HEK293 (cell line): ENCODE measurements around the gene CREBRF.

Experiments used
- CTCF ChIP-seq: fragments of 450-650 bp; formaldehyde crosslinking; IDR thresholded peaks from 2 replicates; pipeline ENCODE4 v1.5.1; 2016; ENCODE audit warnings: missing biosample characterization, missing genetic modification characterization
- MEIS1 ChIP-seq: sonication (generic); formaldehyde crosslinking; IDR thresholded peaks from 2 replicates; pipeline ENCODE4 v1.8.1; 2022; ENCODE audit warnings: missing genetic modification reagents, mild to moderate bottlenecking, borderline replicate concordance
- REST ChIP-seq: fragments of 450-650 bp; formaldehyde crosslinking; IDR thresholded peaks from 2 replicates; pipeline ENCODE4 v1.5.1; 2016; ENCODE audit warnings: missing biosample characterization, missing genetic modification characterization
- SP2 ChIP-seq: fragments of 450-650 bp; formaldehyde crosslinking; IDR thresholded peaks from 2 replicates; pipeline ENCODE4 v1.5.1; 2016; ENCODE audit warnings: missing biosample characterization, missing genetic modification characterization
- TCF7L2 ChIP-seq: IDR thresholded peaks from 2 replicates; pipeline ENCODE4 v1.6.1; 2011; ENCODE audit warnings: low read depth, mild to moderate bottlenecking, inconsistent platforms, low read length, moderate library complexity, borderline replicate concordance
- ZBTB17 ChIP-seq: fragments of 450-650 bp; formaldehyde crosslinking; IDR thresholded peaks from 2 replicates; pipeline ENCODE4 v1.5.1; 2016; ENCODE audit warnings: missing biosample characterization, missing genetic modification characterization
- ZNF280D ChIP-seq: fragments of 450-650 bp; formaldehyde crosslinking; IDR thresholded peaks from 2 replicates; pipeline ENCODE4 v1.5.1; 2016; ENCODE audit warnings: missing biosample characterization, missing genetic modification characterization
- ZNF501 ChIP-seq: fragments of 450-650 bp; formaldehyde crosslinking; IDR thresholded peaks from 2 replicates; pipeline ENCODE4 v1.5.1; 2016; ENCODE audit warnings: missing biosample characterization, missing genetic modification characterization
- ZNF777 ChIP-seq: fragments of 450-650 bp; formaldehyde crosslinking; IDR thresholded peaks from 2 replicates; pipeline ENCODE4 v1.5.1; 2017; ENCODE audit warnings: missing biosample characterization, missing genetic modification characterization, borderline replicate concordance

GRCh38 chr5:173025651-173026050 is 30.5 kb upstream of the CREBRF start:
- no peak for TF ChIP-seq ZNF280D
- no peak for TF ChIP-seq ZNF501 (tag by site-specific recombination)
- TF ChIP-seq CTCF, result no peak
- no peak for TF ChIP-seq TCF7L2
- no peak for TF ChIP-seq MEIS1
- TF ChIP-seq REST (tag by site-specific recombination), result no peak
- TF ChIP-seq ZNF777 (tag by site-specific recombination), result no peak
- TF ChIP-seq SP2, result no peak
- TF ChIP-seq ZBTB17 (tag by site-specific recombination), result peak; percentile 27; the same call in 1 of the 2 replicates
